GM23338 (cell line): Measurements from ENCODE around the gene KRTAP10-5. TPM values are rescaled to one million over a fixed set of nuclear protein-coding genes. Genes with fewer than 3 reads are reported as not detected.

Source experiments
- ATAC-seq: fragments of 200-7000 bp; cut with Tn5 transposase; 3 replicates; pipeline ENCODE4 v1.9.1; 2020
- DNase-seq: peaks from one replicate; pipeline ENCODE4 v3.0.0-alpha.2; 2015; ENCODE audit warnings: low spot score
- H2AFZ ChIP-seq: fragments of 200-600 bp; sonication (generic); 2 replicates; pipeline ENCODE4 v1.8.0; 2016; ENCODE audit warnings: antibody characterized with exemption, mild to moderate bottlenecking, moderate library complexity
- H3F3A ChIP-seq: fragments of 200-600 bp; sonication (generic); replicated peaks from 2 replicates; pipeline ENCODE4 v1.8.0; 2017; ENCODE audit warnings: antibody characterized with exemption, mixed run types, low read depth
- H3K27ac ChIP-seq: fragments of 200-600 bp; sonication (generic); 2 replicates; pipeline ENCODE4 v1.6.1; 2016; ENCODE audit warnings: low read depth
- H3K27me3 ChIP-seq: fragments of 200-600 bp; sonication (generic); 2 replicates; pipeline ENCODE4 v1.8.0; 2016; ENCODE audit warnings: mild to moderate bottlenecking, mixed run types, moderate library complexity; ENCODE audit not compliant: insufficient read depth
- H3K36me3 ChIP-seq: fragments of 200-600 bp; sonication (generic); 2 replicates; pipeline ENCODE4 v1.8.0; 2016; ENCODE audit warnings: mild to moderate bottlenecking; ENCODE audit not compliant: insufficient read depth
- H3K4me1 ChIP-seq: fragments of 200-600 bp; sonication (generic); 2 replicates; pipeline ENCODE4 v1.8.0; 2016; ENCODE audit warnings: mild to moderate bottlenecking, moderate library complexity; ENCODE audit not compliant: insufficient read depth
- H3K4me2 ChIP-seq: fragments of 200-600 bp; sonication (generic); 2 replicates; pipeline ENCODE4 v1.7.1; 2017; ENCODE audit warnings: mixed run types
- H3K4me3 ChIP-seq: fragments of 200-600 bp; sonication (generic); 2 replicates; pipeline ENCODE4 v1.6.1; 2016; ENCODE audit warnings: mixed run types
- H3K79me2 ChIP-seq: fragments of 200-600 bp; sonication (generic); replicated peaks from 2 replicates; pipeline ENCODE4 v1.8.0; 2017; ENCODE audit warnings: mild to moderate bottlenecking; ENCODE audit not compliant: insufficient read depth
- H3K9me2 ChIP-seq: fragments of 200-600 bp; sonication (generic); 2 replicates; pipeline ENCODE4 v1.8.0; 2017; ENCODE audit not compliant: insufficient read depth
- H4K20me1 ChIP-seq: fragments of 200-600 bp; sonication (generic); replicated peaks from 2 replicates; pipeline ENCODE4 v1.8.0; 2017; ENCODE audit warnings: mild to moderate bottlenecking; ENCODE audit not compliant: insufficient read depth
- H3K27ac Mint-ChIP-seq: 2 replicates; pipeline ENCODE4 v1.8.0; 2020; ENCODE audit warnings: inconsistent platforms, mild to moderate bottlenecking, moderate library complexity, mixed read lengths
- H3K27me3 Mint-ChIP-seq: 3 replicates; pipeline ENCODE4 v1.8.0; 2022; ENCODE audit warnings: low read depth, mild to moderate bottlenecking, moderate library complexity, mixed read lengths, inconsistent platforms; ENCODE audit not compliant: insufficient read depth, poor library complexity
- H3K36me3 Mint-ChIP-seq: 3 replicates; pipeline ENCODE4 v1.8.0; 2021; ENCODE audit warnings: low read depth, mild to moderate bottlenecking, inconsistent platforms, moderate library complexity, mixed read lengths
- H3K4me1 Mint-ChIP-seq: 3 replicates; pipeline ENCODE4 v1.8.0; 2020; ENCODE audit warnings: mild to moderate bottlenecking, inconsistent platforms, mixed read lengths
- H3K4me3 Mint-ChIP-seq: 3 replicates; pipeline ENCODE4 v1.8.0; 2021; ENCODE audit warnings: moderate library complexity, mild to moderate bottlenecking, inconsistent platforms, mixed read lengths
- H3K9me3 Mint-ChIP-seq: 3 replicates; pipeline ENCODE4 v1.8.0; 2020; ENCODE audit warnings: moderate library complexity, mild to moderate bottlenecking, inconsistent platforms, mixed read lengths
- EZH2phosphoT487 ChIP-seq: fragments of 200-600 bp; sonication (generic); IDR thresholded peaks from one replicate; pipeline ENCODE4 v1.8.1; 2018; ENCODE audit warnings: antibody characterized with exemption; ENCODE audit not compliant: unreplicated experiment
- POLR2AphosphoS5 ChIP-seq: IDR thresholded peaks from 2 replicates; pipeline ENCODE4 v1.6.1; 2016; ENCODE audit warnings: antibody characterized with exemption, low read depth
- ZNF331 ChIP-seq: fragments of 250-450 bp; sonication (Bioruptor Pico); IDR thresholded peaks from 2 replicates; pipeline ENCODE4 v1.5.0; 2020; ENCODE audit warnings: low read depth, mild to moderate bottlenecking, moderate library complexity
- polyA plus RNA-seq: library from polyadenylated mRNA; unstranded; fragments of >200 nt; fragmentation: Nextera tagmentation; extraction: Ambion mirVana; gene quantifications from 2 replicates; pipeline ENCODE4 v1.2.1, GENCODE V29; 2016
- total RNA-seq: library from RNA; depleted of rRNA; stranded (reverse); fragments of >200 nt; shearing (Covaris generic); gene quantifications from 2 replicates; pipeline ENCODE4 v1.2.3, GENCODE V29; 2014
- TF ChIP-seq, protein P1 (sequence below), 2 experiments: fragments of 200-600 bp in 1 of 2; sonication (generic) in 1 of 2; conservative IDR thresholded peaks; 2 replicates each; pipeline versions ENCODE4 v1.5.1 to v1.6.1; 2016 to 2017; ENCODE audit warnings: antibody characterized with exemption in 2 of 2, low read depth in 2 of 2, mild to moderate bottlenecking in 2 of 2, moderate library complexity in 1 of 2
- TF ChIP-seq, protein P2 (sequence below): IDR thresholded peaks from 2 replicates; pipeline ENCODE4 v1.6.1; 2016; ENCODE audit warnings: antibody characterized with exemption
- TF ChIP-seq, protein P3 (sequence below): fragments of 250-450 bp; sonication (Bioruptor Pico); IDR thresholded peaks from 2 replicates; pipeline ENCODE4 v1.5.0; 2020; ENCODE audit warnings: mild to moderate bottlenecking, moderate library complexity
- TF ChIP-seq, protein P4 (sequence below): IDR thresholded peaks from one replicate; pipeline ENCODE4 v1.6.1; 2018; ENCODE audit warnings: antibody characterized with exemption; ENCODE audit not compliant: unreplicated experiment

KRTAP10-5 gene
- total and polyA plus RNA-seq, 2 experiments from 2014 or later = not detected

DNA sequence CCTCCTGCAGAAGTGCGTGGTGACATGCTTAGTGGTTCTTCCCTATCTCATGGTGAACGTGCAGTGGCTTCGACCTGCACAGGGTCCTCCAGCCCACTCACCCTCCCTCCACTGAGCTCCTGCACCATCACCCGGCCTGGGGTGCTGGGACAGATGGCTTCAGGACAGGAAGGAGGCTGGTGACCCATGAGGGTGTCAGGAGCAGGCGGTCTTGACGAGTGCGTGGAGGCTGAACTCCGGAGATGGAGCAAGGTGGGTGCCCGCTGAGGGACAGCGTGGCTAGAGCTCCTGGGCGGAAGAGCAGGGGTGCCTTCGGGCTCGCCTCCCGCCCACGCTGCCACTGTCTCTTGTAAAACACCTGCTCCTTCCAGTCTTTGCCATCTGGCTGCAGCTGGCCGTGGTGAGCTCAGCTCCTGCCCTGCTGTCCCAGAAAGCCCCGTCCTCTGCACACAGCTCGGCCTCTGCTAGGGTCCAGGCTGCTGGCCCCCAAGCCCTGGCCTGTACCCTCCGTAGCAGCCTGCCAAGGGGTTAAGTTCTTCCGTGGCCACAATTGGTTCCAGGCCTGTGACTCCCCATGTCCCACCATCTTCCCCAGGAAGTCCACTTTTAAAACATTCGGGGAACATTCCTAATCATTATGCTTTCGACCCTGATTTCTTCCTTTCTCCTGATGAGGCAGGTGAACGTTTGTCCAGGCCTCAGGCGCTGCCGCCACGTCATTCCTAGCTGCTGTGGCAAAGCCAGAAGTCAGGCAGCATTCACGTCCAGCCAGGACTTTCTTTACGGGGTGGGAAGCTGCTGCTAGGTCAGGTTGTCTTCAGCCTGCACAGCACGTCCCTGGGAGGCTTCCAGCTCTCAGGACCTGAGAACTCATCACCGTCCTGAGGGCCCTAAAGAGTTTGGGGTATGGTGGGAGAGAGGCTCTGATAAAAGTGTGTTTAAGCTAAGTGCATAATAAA is 48.5 kb downstream of the KRTAP10-5 start:
- peaks cover 4% of the 10 kb centered on the region; the same call in 1 of the 3 replicates for H3K9me3 Mint-ChIP-seq
- no peaks in the 10 kb centered on the region for H3F3A ChIP-seq
- H3K27me3 Mint-ChIP-seq = peaks cover 6% of the 10 kb centered on the region
- no peak overlapping the region for H3K27ac ChIP-seq
- TF ChIP-seq, protein P1, sequence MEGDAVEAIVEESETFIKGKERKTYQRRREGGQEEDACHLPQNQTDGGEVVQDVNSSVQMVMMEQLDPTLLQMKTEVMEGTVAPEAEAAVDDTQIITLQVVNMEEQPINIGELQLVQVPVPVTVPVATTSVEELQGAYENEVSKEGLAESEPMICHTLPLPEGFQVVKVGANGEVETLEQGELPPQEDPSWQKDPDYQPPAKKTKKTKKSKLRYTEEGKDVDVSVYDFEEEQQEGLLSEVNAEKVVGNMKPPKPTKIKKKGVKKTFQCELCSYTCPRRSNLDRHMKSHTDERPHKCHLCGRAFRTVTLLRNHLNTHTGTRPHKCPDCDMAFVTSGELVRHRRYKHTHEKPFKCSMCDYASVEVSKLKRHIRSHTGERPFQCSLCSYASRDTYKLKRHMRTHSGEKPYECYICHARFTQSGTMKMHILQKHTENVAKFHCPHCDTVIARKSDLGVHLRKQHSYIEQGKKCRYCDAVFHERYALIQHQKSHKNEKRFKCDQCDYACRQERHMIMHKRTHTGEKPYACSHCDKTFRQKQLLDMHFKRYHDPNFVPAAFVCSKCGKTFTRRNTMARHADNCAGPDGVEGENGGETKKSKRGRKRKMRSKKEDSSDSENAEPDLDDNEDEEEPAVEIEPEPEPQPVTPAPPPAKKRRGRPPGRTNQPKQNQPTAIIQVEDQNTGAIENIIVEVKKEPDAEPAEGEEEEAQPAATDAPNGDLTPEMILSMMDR (conservative IDR thresholded peaks at IDR 0.05; ENCODE audit: low read depth in 2 of 2) = no peak
- no peak for TF ChIP-seq EZH2phosphoT487
- TF ChIP-seq POLR2AphosphoS5 = no peak
- TF ChIP-seq, protein P2, sequence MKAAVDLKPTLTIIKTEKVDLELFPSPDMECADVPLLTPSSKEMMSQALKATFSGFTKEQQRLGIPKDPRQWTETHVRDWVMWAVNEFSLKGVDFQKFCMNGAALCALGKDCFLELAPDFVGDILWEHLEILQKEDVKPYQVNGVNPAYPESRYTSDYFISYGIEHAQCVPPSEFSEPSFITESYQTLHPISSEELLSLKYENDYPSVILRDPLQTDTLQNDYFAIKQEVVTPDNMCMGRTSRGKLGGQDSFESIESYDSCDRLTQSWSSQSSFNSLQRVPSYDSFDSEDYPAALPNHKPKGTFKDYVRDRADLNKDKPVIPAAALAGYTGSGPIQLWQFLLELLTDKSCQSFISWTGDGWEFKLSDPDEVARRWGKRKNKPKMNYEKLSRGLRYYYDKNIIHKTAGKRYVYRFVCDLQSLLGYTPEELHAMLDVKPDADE = no peak
- TF ChIP-seq, protein P3, sequence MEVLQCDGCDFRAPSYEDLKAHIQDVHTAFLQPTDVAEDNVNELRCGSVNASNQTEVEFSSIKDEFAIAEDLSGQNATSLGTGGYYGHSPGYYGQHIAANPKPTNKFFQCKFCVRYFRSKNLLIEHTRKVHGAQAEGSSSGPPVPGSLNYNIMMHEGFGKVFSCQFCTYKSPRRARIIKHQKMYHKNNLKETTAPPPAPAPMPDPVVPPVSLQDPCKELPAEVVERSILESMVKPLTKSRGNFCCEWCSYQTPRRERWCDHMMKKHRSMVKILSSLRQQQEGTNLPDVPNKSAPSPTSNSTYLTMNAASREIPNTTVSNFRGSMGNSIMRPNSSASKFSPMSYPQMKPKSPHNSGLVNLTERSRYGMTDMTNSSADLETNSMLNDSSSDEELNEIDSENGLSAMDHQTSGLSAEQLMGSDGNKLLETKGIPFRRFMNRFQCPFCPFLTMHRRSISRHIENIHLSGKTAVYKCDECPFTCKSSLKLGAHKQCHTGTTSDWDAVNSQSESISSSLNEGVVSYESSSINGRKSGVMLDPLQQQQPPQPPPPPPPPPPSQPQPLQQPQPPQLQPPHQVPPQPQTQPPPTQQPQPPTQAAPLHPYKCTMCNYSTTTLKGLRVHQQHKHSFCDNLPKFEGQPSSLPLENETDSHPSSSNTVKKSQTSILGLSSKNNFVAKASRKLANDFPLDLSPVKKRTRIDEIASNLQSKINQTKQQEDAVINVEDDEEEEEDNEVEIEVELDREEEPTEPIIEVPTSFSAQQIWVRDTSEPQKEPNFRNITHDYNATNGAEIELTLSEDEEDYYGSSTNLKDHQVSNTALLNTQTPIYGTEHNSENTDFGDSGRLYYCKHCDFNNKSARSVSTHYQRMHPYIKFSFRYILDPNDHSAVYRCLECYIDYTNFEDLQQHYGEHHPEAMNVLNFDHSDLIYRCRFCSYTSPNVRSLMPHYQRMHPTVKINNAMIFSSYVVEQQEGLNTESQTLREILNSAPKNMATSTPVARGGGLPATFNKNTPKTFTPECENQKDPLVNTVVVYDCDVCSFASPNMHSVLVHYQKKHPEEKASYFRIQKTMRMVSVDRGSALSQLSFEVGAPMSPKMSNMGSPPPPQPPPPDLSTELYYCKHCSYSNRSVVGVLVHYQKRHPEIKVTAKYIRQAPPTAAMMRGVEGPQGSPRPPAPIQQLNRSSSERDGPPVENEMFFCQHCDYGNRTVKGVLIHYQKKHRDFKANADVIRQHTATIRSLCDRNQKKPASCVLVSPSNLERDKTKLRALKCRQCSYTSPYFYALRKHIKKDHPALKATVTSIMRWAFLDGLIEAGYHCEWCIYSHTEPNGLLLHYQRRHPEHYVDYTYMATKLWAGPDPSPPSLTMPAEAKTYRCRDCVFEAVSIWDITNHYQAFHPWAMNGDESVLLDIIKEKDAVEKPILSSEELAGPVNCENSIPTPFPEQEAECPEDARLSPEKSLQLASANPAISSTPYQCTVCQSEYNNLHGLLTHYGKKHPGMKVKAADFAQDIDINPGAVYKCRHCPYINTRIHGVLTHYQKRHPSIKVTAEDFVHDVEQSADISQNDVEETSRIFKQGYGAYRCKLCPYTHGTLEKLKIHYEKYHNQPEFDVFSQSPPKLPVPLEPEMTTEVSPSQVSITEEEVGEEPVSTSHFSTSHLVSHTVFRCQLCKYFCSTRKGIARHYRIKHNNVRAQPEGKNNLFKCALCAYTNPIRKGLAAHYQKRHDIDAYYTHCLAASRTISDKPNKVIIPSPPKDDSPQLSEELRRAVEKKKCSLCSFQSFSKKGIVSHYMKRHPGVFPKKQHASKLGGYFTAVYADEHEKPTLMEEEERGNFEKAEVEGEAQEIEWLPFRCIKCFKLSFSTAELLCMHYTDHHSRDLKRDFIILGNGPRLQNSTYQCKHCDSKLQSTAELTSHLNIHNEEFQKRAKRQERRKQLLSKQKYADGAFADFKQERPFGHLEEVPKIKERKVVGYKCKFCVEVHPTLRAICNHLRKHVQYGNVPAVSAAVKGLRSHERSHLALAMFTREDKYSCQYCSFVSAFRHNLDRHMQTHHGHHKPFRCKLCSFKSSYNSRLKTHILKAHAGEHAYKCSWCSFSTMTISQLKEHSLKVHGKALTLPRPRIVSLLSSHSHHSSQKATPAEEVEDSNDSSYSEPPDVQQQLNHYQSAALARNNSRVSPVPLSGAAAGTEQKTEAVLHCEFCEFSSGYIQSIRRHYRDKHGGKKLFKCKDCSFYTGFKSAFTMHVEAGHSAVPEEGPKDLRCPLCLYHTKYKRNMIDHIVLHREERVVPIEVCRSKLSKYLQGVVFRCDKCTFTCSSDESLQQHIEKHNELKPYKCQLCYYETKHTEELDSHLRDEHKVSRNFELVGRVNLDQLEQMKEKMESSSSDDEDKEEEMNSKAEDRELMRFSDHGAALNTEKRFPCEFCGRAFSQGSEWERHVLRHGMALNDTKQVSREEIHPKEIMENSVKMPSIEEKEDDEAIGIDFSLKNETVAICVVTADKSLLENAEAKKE = no peak
- no peak for TF ChIP-seq ZNF331
- TF ChIP-seq, protein P4, sequence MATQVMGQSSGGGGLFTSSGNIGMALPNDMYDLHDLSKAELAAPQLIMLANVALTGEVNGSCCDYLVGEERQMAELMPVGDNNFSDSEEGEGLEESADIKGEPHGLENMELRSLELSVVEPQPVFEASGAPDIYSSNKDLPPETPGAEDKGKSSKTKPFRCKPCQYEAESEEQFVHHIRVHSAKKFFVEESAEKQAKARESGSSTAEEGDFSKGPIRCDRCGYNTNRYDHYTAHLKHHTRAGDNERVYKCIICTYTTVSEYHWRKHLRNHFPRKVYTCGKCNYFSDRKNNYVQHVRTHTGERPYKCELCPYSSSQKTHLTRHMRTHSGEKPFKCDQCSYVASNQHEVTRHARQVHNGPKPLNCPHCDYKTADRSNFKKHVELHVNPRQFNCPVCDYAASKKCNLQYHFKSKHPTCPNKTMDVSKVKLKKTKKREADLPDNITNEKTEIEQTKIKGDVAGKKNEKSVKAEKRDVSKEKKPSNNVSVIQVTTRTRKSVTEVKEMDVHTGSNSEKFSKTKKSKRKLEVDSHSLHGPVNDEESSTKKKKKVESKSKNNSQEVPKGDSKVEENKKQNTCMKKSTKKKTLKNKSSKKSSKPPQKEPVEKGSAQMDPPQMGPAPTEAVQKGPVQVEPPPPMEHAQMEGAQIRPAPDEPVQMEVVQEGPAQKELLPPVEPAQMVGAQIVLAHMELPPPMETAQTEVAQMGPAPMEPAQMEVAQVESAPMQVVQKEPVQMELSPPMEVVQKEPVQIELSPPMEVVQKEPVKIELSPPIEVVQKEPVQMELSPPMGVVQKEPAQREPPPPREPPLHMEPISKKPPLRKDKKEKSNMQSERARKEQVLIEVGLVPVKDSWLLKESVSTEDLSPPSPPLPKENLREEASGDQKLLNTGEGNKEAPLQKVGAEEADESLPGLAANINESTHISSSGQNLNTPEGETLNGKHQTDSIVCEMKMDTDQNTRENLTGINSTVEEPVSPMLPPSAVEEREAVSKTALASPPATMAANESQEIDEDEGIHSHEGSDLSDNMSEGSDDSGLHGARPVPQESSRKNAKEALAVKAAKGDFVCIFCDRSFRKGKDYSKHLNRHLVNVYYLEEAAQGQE = no peak
- no peaks in the 10 kb centered on the region for H3K79me2 ChIP-seq
- no peak overlapping the region for H3K27ac Mint-ChIP-seq
- H3K36me3 Mint-ChIP-seq = no peaks in the 10 kb centered on the region
- no peak overlapping the region for H3K4me3 Mint-ChIP-seq
- H4K20me1 ChIP-seq = no peaks in the 10 kb centered on the region
- H3K9me2 ChIP-seq = no peaks in the 10 kb centered on the region
- no peak overlapping the region for H3K4me3 ChIP-seq
- no peak overlapping the region for H2AFZ ChIP-seq
- H3K4me1 Mint-ChIP-seq = peaks cover 3% of the 10 kb centered on the region; the same call in 2 of the 3 replicates
- no peaks in the 10 kb centered on the region for H3K36me3 ChIP-seq
- no peak overlapping the region for H3K4me2 ChIP-seq
- DNase-seq (no peak), ATAC-seq (no peak)
- H3K4me1 ChIP-seq = no peaks in the 10 kb centered on the region
- no peaks in the 10 kb centered on the region for H3K27me3 ChIP-seq
